Gastrocnemius medialis (tissue), 4 donors: ENCODE measurements around the gene DLEC1. TPM values are rescaled to one million over a fixed set of nuclear protein-coding genes. Genes with fewer than 3 reads are reported as not detected.

Experiments
- ATAC-seq, 2 donors: fragments of 150-250 bp; one replicate each; pipeline ENCODE4 v1.9.1; 2016
- DNase-seq, 2 donors: peaks; one replicate each; pipeline ENCODE4 v3.0.0-alpha.2; 2019
- H3K27ac ChIP-seq, 4 donors: fragments of 200-600 bp; sonication (generic); 1 replicate in 1 of 4; 2 replicates in 3 of 4; pipeline ENCODE4 v1.5.1; 2016 to 2018; ENCODE audit warnings: mild to moderate bottlenecking in 2 of 4, moderate library complexity in 1 of 4
- H3K27me3 ChIP-seq, 3 donors: fragments of 200-600 bp; sonication (generic) in 2 of 3; 1 replicate in 1 of 3; 2 replicates in 2 of 3; pipeline versions ENCODE4 v1.5.1 to v1.6.0; 2016 to 2019; ENCODE audit warnings: mild to moderate bottlenecking in 1 of 3, moderate library complexity in 1 of 3
- H3K36me3 ChIP-seq, 2 donors: fragments of 200-600 bp; sonication (generic) in 1 of 2; one replicate each; pipeline ENCODE4 v1.5.1; 2017 to 2018
- H3K4me1 ChIP-seq, 2 donors: fragments of 200-600 bp; sonication (generic) in 1 of 2; one replicate each; pipeline ENCODE4 v1.5.1; 2016 to 2017; ENCODE audit warnings: mild to moderate bottlenecking in 2 of 2
- H3K4me3 ChIP-seq, 4 donors: fragments of 200-600 bp; sonication (generic) in 3 of 4; 1 replicate in 1 of 4; 2 replicates in 3 of 4; pipeline ENCODE4 v1.5.1; 2016 to 2019; ENCODE audit warnings: mild to moderate bottlenecking in 2 of 4
- H3K9me3 ChIP-seq, 3 donors: fragments of 200-600 bp; sonication (generic) in 2 of 3; 1 replicate in 1 of 3; 2 replicates in 2 of 3; pipeline ENCODE4 v1.5.1; 2016 to 2019
- POLR2A ChIP-seq, 2 donors: fragments of 450-650 bp; IDR thresholded peaks; one replicate each; pipeline ENCODE4 v1.6.1; 2017; ENCODE audit warnings: antibody characterized with exemption in 2 of 2, mild to moderate bottlenecking in 2 of 2, moderate library complexity in 2 of 2
- in situ Hi-C, 4 donors: fragments of 200-750 bp; cut with MboI; loops; one replicate each; pipeline versions ENCODE4 v1.15.0 to v1.8.0; 2017; ENCODE audit warnings: low sequenced_read_pairs in 4 of 4
- intact Hi-C: fragments of 100-400 bp; cut with DNase I; formaldehyde crosslinking; loops from one replicate; pipeline ENCODE4 v1.15.1; 2023; ENCODE audit warnings: low total_unique reads
- total RNA-seq, 4 donors: library from RNA; depleted of rRNA; stranded (reverse); fragments of >200 nt; gene quantifications; one replicate each; pipeline versions ENCODE4 v1.1.0 to v1.2.3, GENCODE V29; 2016
- TF ChIP-seq, protein P1 (sequence below), 5 experiments: fragments of 450-650 bp in 3 of 5; fragments of 200-600 bp in 2 of 5; sonication (generic) in 2 of 5; IDR thresholded peaks in 4 of 5; conservative IDR thresholded peaks in 1 of 5; 1 replicate in 4 of 5; 2 replicates in 1 of 5; pipeline ENCODE4 v1.5.1; 2016 to 2019; ENCODE audit warnings: antibody characterized with exemption in 5 of 5, mild to moderate bottlenecking in 3 of 5, moderate library complexity in 3 of 5

DLEC1 gene
- total RNA-seq, 4 donors from 2014 or later, result not detected

GRCh38 chr3:38008191-38008701 is 30.8 kb upstream of the DLEC1 start:
- TF ChIP-seq, protein P1, sequence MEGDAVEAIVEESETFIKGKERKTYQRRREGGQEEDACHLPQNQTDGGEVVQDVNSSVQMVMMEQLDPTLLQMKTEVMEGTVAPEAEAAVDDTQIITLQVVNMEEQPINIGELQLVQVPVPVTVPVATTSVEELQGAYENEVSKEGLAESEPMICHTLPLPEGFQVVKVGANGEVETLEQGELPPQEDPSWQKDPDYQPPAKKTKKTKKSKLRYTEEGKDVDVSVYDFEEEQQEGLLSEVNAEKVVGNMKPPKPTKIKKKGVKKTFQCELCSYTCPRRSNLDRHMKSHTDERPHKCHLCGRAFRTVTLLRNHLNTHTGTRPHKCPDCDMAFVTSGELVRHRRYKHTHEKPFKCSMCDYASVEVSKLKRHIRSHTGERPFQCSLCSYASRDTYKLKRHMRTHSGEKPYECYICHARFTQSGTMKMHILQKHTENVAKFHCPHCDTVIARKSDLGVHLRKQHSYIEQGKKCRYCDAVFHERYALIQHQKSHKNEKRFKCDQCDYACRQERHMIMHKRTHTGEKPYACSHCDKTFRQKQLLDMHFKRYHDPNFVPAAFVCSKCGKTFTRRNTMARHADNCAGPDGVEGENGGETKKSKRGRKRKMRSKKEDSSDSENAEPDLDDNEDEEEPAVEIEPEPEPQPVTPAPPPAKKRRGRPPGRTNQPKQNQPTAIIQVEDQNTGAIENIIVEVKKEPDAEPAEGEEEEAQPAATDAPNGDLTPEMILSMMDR (IDR thresholded peaks at IDR 0.05 in 4 of 5, conservative IDR thresholded peaks at IDR 0.05 in 1 of 5), result no peak
- TF ChIP-seq POLR2A (IDR thresholded peaks at IDR 0.05), result no peak
- Histone ChIP-seq H3K9me3 (no peaks in the 10 kb centered on the region), H3K4me3 (no peak overlapping the region), H3K27ac (no peak overlapping the region), H3K4me1 (no peaks in the 10 kb centered on the region), H3K36me3 (peaks cover 0 to 7% of the 10 kb centered on the region in 2 donors), H3K27me3 (no peaks in the 10 kb centered on the region)
- in situ Hi-C loops, result no loop called here
- DNase-seq, result no peak
- no peak for ATAC-seq
- intact Hi-C loops, result no loop called here

DNA sequence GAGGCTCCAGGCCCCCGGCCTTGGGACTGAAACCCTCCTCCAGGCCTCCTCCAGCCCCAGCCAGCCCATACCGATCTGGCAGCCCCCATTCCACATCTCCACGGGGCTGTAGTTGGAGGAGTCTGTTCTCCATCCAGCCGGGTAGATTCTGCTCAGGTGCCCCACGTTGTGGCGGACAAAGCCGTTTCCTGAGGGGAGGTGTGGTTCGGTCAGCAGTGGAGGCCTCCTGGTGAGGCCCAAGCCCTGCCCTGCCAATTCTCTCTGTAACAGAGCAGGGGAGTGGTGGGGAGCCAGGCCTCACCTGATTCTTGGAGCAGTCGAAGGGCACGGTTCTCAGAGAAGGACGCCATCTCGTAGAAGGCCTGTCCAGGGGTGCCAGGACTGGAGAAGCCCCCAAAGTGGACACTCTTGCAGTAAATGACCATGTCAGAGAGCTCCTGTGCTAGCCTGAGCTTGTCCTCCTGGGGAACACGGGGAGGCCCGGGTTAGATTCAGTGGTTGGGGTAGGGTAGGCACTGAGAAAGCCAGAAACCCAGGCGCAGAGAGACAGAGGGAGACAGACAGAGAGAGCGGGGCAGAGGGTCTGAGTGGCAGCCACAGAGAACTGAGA is 29.9 kb upstream of the DLEC1 start:
- Histone ChIP-seq H3K4me1 (no peaks in the 10 kb centered on the region), H3K27me3 (no peaks in the 10 kb centered on the region), H3K4me3 (no peak overlapping the region), H3K9me3 (no peaks in the 10 kb centered on the region), H3K27ac (no peak overlapping the region), H3K36me3 (peaks cover 0 to 12% of the 10 kb centered on the region in 2 donors)
- intact Hi-C loops, result no loop called here
- no peak for ATAC-seq
- no peak for DNase-seq
- in situ Hi-C loops, result no loop called here
- TF ChIP-seq POLR2A (IDR thresholded peaks at IDR 0.05), result no peak
- TF ChIP-seq, protein P1 (IDR thresholded peaks at IDR 0.05 in 4 of 5, conservative IDR thresholded peaks at IDR 0.05 in 1 of 5), result no peak

GRCh38 chr3:38009807-38010591 is 29.0 kb upstream of the DLEC1 start:
- ATAC-seq, result no peak
- Histone ChIP-seq H3K36me3 (peaks cover 0 to 12% of the 10 kb centered on the region in 2 donors), H3K27me3 (no peaks in the 10 kb centered on the region), H3K27ac (no peak overlapping the region), H3K4me1 (no peaks in the 10 kb centered on the region), H3K9me3 (no peaks in the 10 kb centered on the region), H3K4me3 (no peak overlapping the region)
- in situ Hi-C loops (no loop called here), intact Hi-C loops (no loop called here)
- no peak for DNase-seq
- TF ChIP-seq, protein P1 (IDR thresholded peaks at IDR 0.05 in 4 of 5, conservative IDR thresholded peaks at IDR 0.05 in 1 of 5), result no peak
- no peak for TF ChIP-seq POLR2A (IDR thresholded peaks at IDR 0.05)

- in situ Hi-C loops (no loop called here), intact Hi-C loops (no loop called here)
- DNase-seq (no peak), ATAC-seq (no peak)
- no peak for TF ChIP-seq POLR2A (IDR thresholded peaks at IDR 0.05)
- TF ChIP-seq, protein P1 (IDR thresholded peaks at IDR 0.05 in 4 of 5, conservative IDR thresholded peaks at IDR 0.05 in 1 of 5), result no peak
- H3K9me3 ChIP-seq, result no peaks in the 10 kb centered on the region
- no peak overlapping the region for H3K4me3 ChIP-seq
- no peaks in the 10 kb centered on the region for H3K27me3 ChIP-seq
- H3K27ac ChIP-seq, result no peak overlapping the region
- no peaks in the 10 kb centered on the region for H3K4me1 ChIP-seq
- H3K36me3 ChIP-seq, result peaks cover 0 to 22% of the 10 kb centered on the region in 2 donors
Observed at GRCh38 chr3:38011111-38011510, 27.9 kb upstream of the DLEC1 start.
